B cell (primary cell): ENCODE measurements around the gene CILP. TPM values are rescaled to one million over a fixed set of nuclear protein-coding genes. Genes with fewer than 3 reads are reported as not detected.

Experiments
- ATAC-seq: fragments of 200-7000 bp; cut with Tn5 transposase; one replicate; pipeline ENCODE4 v1.10.0; 2021; ENCODE audit warnings: low read depth, mild to moderate bottlenecking, moderate number of reproducible peaks, moderate library complexity
- CTCF ChIA-PET: fragments of 350-600 bp; sonication (Branson Sonifier 250); formaldehyde crosslinking; loops from one replicate; lab custom pipeline; 2021; ENCODE audit warnings: antibody characterized with exemption, inconsistent platforms; lab: Charles Lee
- POLR2A ChIA-PET: fragments of 350-600 bp; sonication (Branson Sonifier 250); formaldehyde crosslinking; loops from one replicate; lab custom pipeline; 2021; ENCODE audit warnings: antibody characterized with exemption; lab: Charles Lee
- DNase-seq: peaks from one replicate; pipeline ENCODE4 v3.0.0; 2013
- H2AFZ ChIP-seq: 2 replicates; pipeline ENCODE4 v1.6.1; 2012; ENCODE audit warnings: mild to moderate bottlenecking, low read depth, low read length; ENCODE audit not compliant: insufficient read depth, poor library complexity, severe bottlenecking
- H3K27ac ChIP-seq, 2 donors: 1 replicate in 1 of 2; 2 replicates in 1 of 2; pipeline ENCODE4 v1.5.1; 2012 to 2013; ENCODE audit warnings: low read length in 2 of 2, mild to moderate bottlenecking in 2 of 2, moderate library complexity in 1 of 2
- H3K27me3 ChIP-seq, 4 experiments: fragments of 200-600 bp in 1 of 4; sonication (generic) in 1 of 4; replicated peaks in 1 of 4; 1 replicate in 2 of 4; 2 replicates in 2 of 4; pipeline versions ENCODE4 v1.6.1 to v1.7.0; 2013 to 2016; ENCODE audit warnings: low read length in 3 of 4, mild to moderate bottlenecking in 2 of 4, mixed read lengths in 1 of 4, moderate library complexity in 1 of 4; ENCODE audit not compliant: insufficient read depth in 4 of 4, control insufficient read depth in 3 of 4; ENCODE audit errors: control extremely low read depth in 1 of 4
- H3K36me3 ChIP-seq, 2 experiments: replicated peaks in 1 of 2; 1 replicate in 1 of 2; 2 replicates in 1 of 2; pipeline versions ENCODE4 v1.6.1 to v1.7.1; 2013; ENCODE audit warnings: low read length in 1 of 2; ENCODE audit not compliant: insufficient read depth in 2 of 2, control insufficient read depth in 1 of 2; ENCODE audit errors: control extremely low read depth in 1 of 2, extremely low read depth in 1 of 2
- H3K4me1 ChIP-seq, 2 donors: fragments of 200-600 bp in 1 of 2; sonication (generic) in 1 of 2; 1 replicate in 1 of 2; 2 replicates in 1 of 2; pipeline versions ENCODE4 v1.5.1 to v1.6.1; 2013 to 2017; ENCODE audit warnings: low read length in 2 of 2; ENCODE audit not compliant: control insufficient read depth in 2 of 2, insufficient read depth in 2 of 2
- H3K4me2 ChIP-seq: replicated peaks from 2 replicates; pipeline ENCODE3; 2012; ENCODE audit warnings: mild to moderate bottlenecking, low read depth, low read length; ENCODE audit not compliant: poor library complexity, severe bottlenecking
- H3K4me3 ChIP-seq, 5 experiments: fragments of 200-600 bp in 1 of 5; sonication (generic) in 1 of 5; 1 replicate in 3 of 5; 2 replicates in 2 of 5; pipeline versions ENCODE4 v1.5.1 to v1.7.0; 2011 to 2016; ENCODE audit warnings: low read length in 4 of 5, mild to moderate bottlenecking in 4 of 5, low read depth in 2 of 5, control low read depth in 1 of 5, moderate library complexity in 1 of 5; ENCODE audit not compliant: insufficient read depth in 1 of 5; ENCODE audit errors: control extremely low read depth in 1 of 5, extremely low read depth in 1 of 5
- H3K79me2 ChIP-seq: fragments of 200-600 bp; sonication (generic); one replicate; pipeline ENCODE4 v1.6.0; 2016; ENCODE audit warnings: low read length; ENCODE audit not compliant: control insufficient read depth, insufficient read depth
- H3K9ac ChIP-seq: fragments of 200-600 bp; sonication (generic); 2 replicates; pipeline ENCODE4 v1.6.1; 2017; ENCODE audit warnings: mild to moderate bottlenecking, low read length, moderate library complexity
- H3K9me3 ChIP-seq, 3 donors: one replicate each; pipeline versions ENCODE4 v1.6.1 to v1.7.1; 2013; ENCODE audit warnings: low read length in 2 of 3; ENCODE audit not compliant: control insufficient read depth in 2 of 3, insufficient read depth in 1 of 3; ENCODE audit errors: control extremely low read depth in 1 of 3
- H4K20me1 ChIP-seq: 2 replicates; pipeline ENCODE4 v1.6.0; 2012; ENCODE audit warnings: mild to moderate bottlenecking, low read length; ENCODE audit not compliant: insufficient read depth, control insufficient read depth, poor library complexity, severe bottlenecking
- H3K27ac Mint-ChIP-seq: one replicate; pipeline ENCODE4 v1.8.0; 2021; ENCODE audit warnings: mixed read lengths
- H3K27me3 Mint-ChIP-seq: one replicate; pipeline ENCODE4 v1.8.0; 2021; ENCODE audit warnings: mixed read lengths
- H3K4me1 Mint-ChIP-seq: one replicate; pipeline ENCODE4 v1.8.0; 2021; ENCODE audit warnings: mixed read lengths
- H3K4me3 Mint-ChIP-seq: one replicate; pipeline ENCODE4 v1.8.0; 2021; ENCODE audit warnings: mixed read lengths
- H3K9me3 Mint-ChIP-seq: one replicate; pipeline ENCODE4 v1.8.0; 2022; ENCODE audit warnings: mixed read lengths; ENCODE audit not compliant: insufficient read depth
- EZH2 ChIP-seq: IDR thresholded peaks from 2 replicates; pipeline ENCODE4 v1.6.1; 2012; ENCODE audit warnings: borderline replicate concordance, low read depth, mild to moderate bottlenecking, moderate library complexity, low read length; ENCODE audit not compliant: insufficient read depth, poor library complexity, severe bottlenecking
- whole genome bisulfite sequencing: methylation state at CpG from one replicate; pipeline ENCODE4 v1.1.5; 2013; ENCODE audit warnings: missing lambda C conversion rate; ENCODE audit not compliant: insufficient coverage; 5-methylcytosine and 5-hydroxymethylcytosine counted together
- intact Hi-C: fragments of 100-400 bp; cut with micrococcal nuclease; formaldehyde crosslinking; loops from one replicate; pipeline ENCODE4 v1.10.0; 2022
- polyA plus RNA-seq: library from polyadenylated mRNA; depleted of rRNA; stranded (reverse); fragments of >200 nt; gene quantifications from 2 replicates; pipeline ENCODE4 v1.2.3, GENCODE V29; 2012
- total RNA-seq, 2 donors: library from RNA; stranded (reverse); fragments of 120-200 nt in 1 of 2; gene quantifications; 1 replicate in 1 of 2; 2 replicates in 1 of 2; pipeline versions ENCODE4 v1.2.3 to v1.2.4, GENCODE V29; 2013 to 2022
- TF ChIP-seq, protein P1 (sequence below): fragments of 200-600 bp; IDR thresholded peaks from one replicate; pipeline ENCODE4 v1.8.0; 2022; ENCODE audit warnings: antibody characterized with exemption, mild to moderate bottlenecking

The CILP gene
- total and polyA plus RNA-seq, 2 donors (not counting 1 experiment from before 2014, with no cell fraction given) = 0.52 to 0.94 TPM

DNA sequence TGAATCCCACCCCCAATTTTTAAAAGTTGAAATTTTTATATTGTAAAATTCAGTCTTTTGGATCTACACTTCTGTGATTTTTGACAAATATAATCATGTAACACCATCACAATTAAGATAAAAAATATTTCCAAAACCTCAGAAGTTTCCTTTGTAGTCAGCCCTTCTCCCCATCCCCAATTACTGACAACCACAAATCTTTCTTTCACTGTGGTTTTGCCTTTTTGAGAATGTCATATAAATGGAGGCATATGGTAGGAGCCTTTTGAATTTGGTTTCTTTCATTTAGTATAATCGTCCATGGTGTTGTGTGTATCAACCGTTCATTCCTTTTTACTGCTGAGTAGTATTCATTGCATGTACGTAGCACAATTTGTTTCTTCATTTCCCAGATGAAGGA lies 7.9 kb upstream of the CILP start:
- H3K4me1 Mint-ChIP-seq = no peaks in the 10 kb centered on the region
- no peak overlapping the region for H3K9ac ChIP-seq
- no peaks in the 10 kb centered on the region for H3K4me1 ChIP-seq
- no peaks in the 10 kb centered on the region for H4K20me1 ChIP-seq
- H3K4me2 ChIP-seq = no peak overlapping the region
- H3K27ac Mint-ChIP-seq = no peak overlapping the region
- no peak for DNase-seq
- no peaks in the 10 kb centered on the region for H3K79me2 ChIP-seq
- POLR2A ChIA-PET = no interaction called here
- no peak overlapping the region for H3K27ac ChIP-seq
- H3K4me3 ChIP-seq = no peak overlapping the region
- H3K36me3 ChIP-seq = no peaks in the 10 kb centered on the region
- H3K4me3 Mint-ChIP-seq = no peak overlapping the region
- intact Hi-C loops = no loop called here
- H2AFZ ChIP-seq = no peak overlapping the region
- H3K9me3 ChIP-seq = no peaks in the 10 kb centered on the region
- H3K9me3 Mint-ChIP-seq = no peaks in the 10 kb centered on the region
- CTCF ChIA-PET = no interaction called here
- no peaks in the 10 kb centered on the region for H3K27me3 Mint-ChIP-seq
- no peak for TF ChIP-seq EZH2
- TF ChIP-seq, protein P1, sequence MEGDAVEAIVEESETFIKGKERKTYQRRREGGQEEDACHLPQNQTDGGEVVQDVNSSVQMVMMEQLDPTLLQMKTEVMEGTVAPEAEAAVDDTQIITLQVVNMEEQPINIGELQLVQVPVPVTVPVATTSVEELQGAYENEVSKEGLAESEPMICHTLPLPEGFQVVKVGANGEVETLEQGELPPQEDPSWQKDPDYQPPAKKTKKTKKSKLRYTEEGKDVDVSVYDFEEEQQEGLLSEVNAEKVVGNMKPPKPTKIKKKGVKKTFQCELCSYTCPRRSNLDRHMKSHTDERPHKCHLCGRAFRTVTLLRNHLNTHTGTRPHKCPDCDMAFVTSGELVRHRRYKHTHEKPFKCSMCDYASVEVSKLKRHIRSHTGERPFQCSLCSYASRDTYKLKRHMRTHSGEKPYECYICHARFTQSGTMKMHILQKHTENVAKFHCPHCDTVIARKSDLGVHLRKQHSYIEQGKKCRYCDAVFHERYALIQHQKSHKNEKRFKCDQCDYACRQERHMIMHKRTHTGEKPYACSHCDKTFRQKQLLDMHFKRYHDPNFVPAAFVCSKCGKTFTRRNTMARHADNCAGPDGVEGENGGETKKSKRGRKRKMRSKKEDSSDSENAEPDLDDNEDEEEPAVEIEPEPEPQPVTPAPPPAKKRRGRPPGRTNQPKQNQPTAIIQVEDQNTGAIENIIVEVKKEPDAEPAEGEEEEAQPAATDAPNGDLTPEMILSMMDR = no peak
- ATAC-seq = no peak
- 96% methylated on average over 3 of the region's 3 CpGs for WGBS
- no peaks in the 10 kb centered on the region for H3K27me3 ChIP-seq

DNA sequence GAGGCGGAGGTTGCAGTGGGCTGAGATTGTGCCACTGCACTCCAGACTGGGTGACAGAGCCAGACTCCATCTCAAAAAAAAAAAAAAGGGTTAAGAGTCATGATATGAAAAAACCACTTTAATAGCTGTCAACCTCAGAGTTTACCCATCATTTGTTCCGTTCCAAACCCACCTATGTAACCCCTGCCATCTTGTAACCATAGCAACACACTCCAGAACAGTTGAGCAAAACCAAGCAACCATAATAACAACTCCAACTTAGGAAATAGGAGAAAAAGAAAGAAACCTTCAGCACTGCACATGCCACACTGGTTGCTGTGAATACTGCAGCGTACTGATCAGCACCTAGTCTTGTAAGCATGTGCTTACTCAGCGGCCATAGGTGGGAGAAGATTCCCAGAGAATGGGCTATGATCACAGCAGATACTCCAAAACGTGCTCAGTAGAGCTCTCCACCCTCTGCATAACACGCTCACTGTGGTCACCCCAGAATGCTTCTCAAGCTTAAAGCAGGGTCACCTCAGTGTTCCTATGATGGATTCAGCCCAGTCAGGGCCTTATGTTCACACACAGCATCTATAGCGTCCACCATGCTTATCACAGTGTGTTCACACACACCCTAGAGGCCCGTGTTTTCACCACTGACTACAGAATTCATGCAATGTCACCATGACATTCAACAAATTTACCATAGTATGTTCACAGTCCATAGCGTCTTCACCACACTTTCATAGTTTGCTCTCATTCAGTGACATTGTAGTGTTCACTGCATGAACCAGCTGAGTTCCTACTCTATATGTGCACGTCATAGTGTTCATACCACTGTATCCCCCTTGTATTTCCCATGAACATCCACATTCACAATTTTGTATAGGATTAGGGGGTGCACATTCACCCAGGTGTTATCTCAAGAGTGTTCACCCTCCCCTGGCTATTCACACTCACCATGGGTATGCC lies 6.5 kb upstream of the CILP start:
- Mint-ChIP-seq H3K27me3 (no peaks in the 10 kb centered on the region), H3K4me1 (no peaks in the 10 kb centered on the region), H3K9me3 (no peaks in the 10 kb centered on the region), H3K4me3 (no peak overlapping the region), H3K27ac (no peak overlapping the region)
- H3K4me1 ChIP-seq = no peaks in the 10 kb centered on the region
- H2AFZ ChIP-seq = no peak overlapping the region
- intact Hi-C loops = no loop called here
- no peaks in the 10 kb centered on the region for H3K27me3 ChIP-seq
- no peak overlapping the region for H3K9ac ChIP-seq
- ChIA-PET CTCF (interaction anchor here (0.7 kb wide), 1 partner anchor 56 kb away, joined by 4 read pairs; no protein-coding TSS in a partner anchor), POLR2A (no interaction called here)
- no peak overlapping the region for H3K27ac ChIP-seq
- no peak overlapping the region for H3K4me3 ChIP-seq
- H3K4me2 ChIP-seq = no peak overlapping the region
- DNase-seq = no peak
- H3K79me2 ChIP-seq = no peaks in the 10 kb centered on the region
- H3K9me3 ChIP-seq = no peaks in the 10 kb centered on the region
- TF ChIP-seq, protein P1 = no peak
- no peak for TF ChIP-seq EZH2
- no peak for ATAC-seq
- no peaks in the 10 kb centered on the region for H3K36me3 ChIP-seq
- H4K20me1 ChIP-seq = no peaks in the 10 kb centered on the region
- WGBS = 82% methylated on average over 8 of the region's 10 CpGs
